ENCODE measurements around the gene RPS29. TPM values are rescaled to one million over a fixed set of nuclear protein-coding genes. Genes with fewer than 3 reads are reported as not detected.

The RPS29 gene
- total RNA-seq, 2 donors from 2014 or later, result 4,045 to 4,896 TPM

GRCh38 chr14:49574038-49574437 is 12.1 kb downstream of the RPS29 start:
- Histone ChIP-seq H3K36me3 (peaks cover 0 to 7% of the 10 kb centered on the region in 2 donors), H3K27me3 (replicated peaks; ENCODE audit: insufficient read depth) (no peaks in the 10 kb centered on the region), H3K4me3 (no peak overlapping the region), H3K4me1 (replicated peaks) (no peaks in the 10 kb centered on the region), H3K27ac (no peak overlapping the region), H3K9me3 (no peaks in the 10 kb centered on the region)
- 73% methylated on average over 5 of the region's 5 CpGs for WGBS
- intact Hi-C loops (cut with DNase I), result no loop called here
- no peak for DNase-seq (ENCODE audit: low spot score)
- TF ChIP-seq, protein P1, sequence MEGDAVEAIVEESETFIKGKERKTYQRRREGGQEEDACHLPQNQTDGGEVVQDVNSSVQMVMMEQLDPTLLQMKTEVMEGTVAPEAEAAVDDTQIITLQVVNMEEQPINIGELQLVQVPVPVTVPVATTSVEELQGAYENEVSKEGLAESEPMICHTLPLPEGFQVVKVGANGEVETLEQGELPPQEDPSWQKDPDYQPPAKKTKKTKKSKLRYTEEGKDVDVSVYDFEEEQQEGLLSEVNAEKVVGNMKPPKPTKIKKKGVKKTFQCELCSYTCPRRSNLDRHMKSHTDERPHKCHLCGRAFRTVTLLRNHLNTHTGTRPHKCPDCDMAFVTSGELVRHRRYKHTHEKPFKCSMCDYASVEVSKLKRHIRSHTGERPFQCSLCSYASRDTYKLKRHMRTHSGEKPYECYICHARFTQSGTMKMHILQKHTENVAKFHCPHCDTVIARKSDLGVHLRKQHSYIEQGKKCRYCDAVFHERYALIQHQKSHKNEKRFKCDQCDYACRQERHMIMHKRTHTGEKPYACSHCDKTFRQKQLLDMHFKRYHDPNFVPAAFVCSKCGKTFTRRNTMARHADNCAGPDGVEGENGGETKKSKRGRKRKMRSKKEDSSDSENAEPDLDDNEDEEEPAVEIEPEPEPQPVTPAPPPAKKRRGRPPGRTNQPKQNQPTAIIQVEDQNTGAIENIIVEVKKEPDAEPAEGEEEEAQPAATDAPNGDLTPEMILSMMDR (IDR thresholded peaks at IDR 0.05), result no peak
- TF ChIP-seq POLR2AphosphoS5 (IDR thresholded peaks at IDR 0.05) (no peak), POLR2A (IDR thresholded peaks at IDR 0.05) (no peak)

DNA sequence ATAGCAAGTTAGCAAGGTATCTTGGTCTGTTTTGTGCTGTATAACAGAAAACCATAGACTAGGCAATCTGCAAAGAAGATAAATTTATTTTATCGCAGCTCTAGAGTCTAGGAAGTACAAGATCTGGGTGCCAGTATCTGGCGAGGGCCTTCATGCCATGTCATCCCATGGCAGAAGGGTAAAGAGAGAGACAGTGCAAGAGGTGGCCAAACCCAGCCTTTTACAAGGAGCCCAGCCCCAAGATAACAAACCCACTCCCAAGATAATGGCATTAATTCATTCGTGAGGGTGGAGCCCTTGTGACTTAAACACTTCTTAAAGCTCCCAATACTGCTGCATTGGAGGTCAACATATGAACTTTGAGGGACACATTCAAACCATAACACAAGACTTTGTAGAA is 16.9 kb downstream of the RPS29 start:
- Histone ChIP-seq H3K36me3 (no peaks in the 10 kb centered on the region), H3K4me1 (replicated peaks) (no peaks in the 10 kb centered on the region), H3K27ac (no peak overlapping the region), H3K9me3 (no peaks in the 10 kb centered on the region), H3K27me3 (replicated peaks; ENCODE audit: insufficient read depth) (no peaks in the 10 kb centered on the region), H3K4me3 (no peak overlapping the region)
- DNase-seq (ENCODE audit: low spot score), result no peak
- no peak for TF ChIP-seq POLR2A (IDR thresholded peaks at IDR 0.05)
- no peak for TF ChIP-seq POLR2AphosphoS5 (IDR thresholded peaks at IDR 0.05)
- TF ChIP-seq, protein P1 (IDR thresholded peaks at IDR 0.05), result no peak
- 87% methylated on average over 3 of the region's 3 CpGs for WGBS
- intact Hi-C loops (cut with DNase I), result no loop called here

GRCh38 chr14:49566714-49567113 is 19.5 kb downstream of the RPS29 start:
- Histone ChIP-seq H3K27me3 (replicated peaks; ENCODE audit: insufficient read depth) (no peaks in the 10 kb centered on the region), H3K27ac (no peak overlapping the region), H3K4me1 (replicated peaks) (no peaks in the 10 kb centered on the region), H3K4me3 (no peak overlapping the region), H3K9me3 (no peaks in the 10 kb centered on the region), H3K36me3 (no peaks in the 10 kb centered on the region)
- DNase-seq (ENCODE audit: low spot score), result no peak
- 93% methylated on average over 12 of the region's 12 CpGs for WGBS
- TF ChIP-seq POLR2A (IDR thresholded peaks at IDR 0.05) (no peak), POLR2AphosphoS5 (IDR thresholded peaks at IDR 0.05) (no peak)
- TF ChIP-seq, protein P1 (IDR thresholded peaks at IDR 0.05), result no peak
- intact Hi-C loops (cut with DNase I), result no loop called here

- H3K27me3 ChIP-seq (replicated peaks; ENCODE audit: insufficient read depth), result no peaks in the 10 kb centered on the region
- intact Hi-C loops (cut with DNase I), result no loop called here
- WGBS, result 76% methylated on average over 6 of the region's 6 CpGs
- H3K27ac ChIP-seq, result no peak overlapping the region
- H3K4me3 ChIP-seq, result no peak overlapping the region
- DNase-seq (ENCODE audit: low spot score), result no peak
- H3K9me3 ChIP-seq, result no peaks in the 10 kb centered on the region
- no peak for TF ChIP-seq POLR2AphosphoS5 (IDR thresholded peaks at IDR 0.05)
- TF ChIP-seq, protein P1 (IDR thresholded peaks at IDR 0.05), result no peak
- no peak for TF ChIP-seq POLR2A (IDR thresholded peaks at IDR 0.05)
- H3K36me3 ChIP-seq, result no peaks in the 10 kb centered on the region
- no peaks in the 10 kb centered on the region for H3K4me1 ChIP-seq (replicated peaks)
Observed at GRCh38 chr14:49559979-49560768, 26.0 kb downstream of the RPS29 start.

DNA sequence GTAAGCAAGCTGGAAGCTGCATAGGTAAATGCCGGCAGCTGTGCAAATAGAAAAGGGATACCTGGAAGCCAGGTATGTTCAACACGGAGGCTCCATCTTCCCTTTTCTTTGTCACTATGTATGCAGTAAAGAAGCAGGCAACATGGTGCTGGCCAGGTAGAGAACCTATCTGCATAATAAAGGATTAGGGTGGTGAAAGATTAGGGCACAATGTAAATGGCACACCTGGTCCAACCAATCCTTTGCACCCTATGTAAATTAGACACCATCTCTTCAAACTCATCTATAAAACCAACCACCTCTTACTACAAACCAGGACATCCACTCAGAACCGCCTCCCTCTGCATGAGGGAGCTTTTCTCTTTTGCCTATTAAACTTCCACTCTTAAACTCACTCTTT is 32.3 kb downstream of the RPS29 start:
- H3K4me3 ChIP-seq, result no peak overlapping the region
- DNase-seq (ENCODE audit: low spot score), result no peak
- no peaks in the 10 kb centered on the region for H3K4me1 ChIP-seq (replicated peaks)
- intact Hi-C loops (cut with DNase I), result no loop called here
- no peaks in the 10 kb centered on the region for H3K9me3 ChIP-seq
- H3K27ac ChIP-seq, result no peak overlapping the region
- 43% methylated on average over 3 of the region's 3 CpGs for WGBS
- H3K27me3 ChIP-seq (replicated peaks; ENCODE audit: insufficient read depth), result no peaks in the 10 kb centered on the region
- TF ChIP-seq, protein P1 (IDR thresholded peaks at IDR 0.05), result no peak
- TF ChIP-seq POLR2A (IDR thresholded peaks at IDR 0.05) (no peak), POLR2AphosphoS5 (IDR thresholded peaks at IDR 0.05) (no peak)
- H3K36me3 ChIP-seq, result no peaks in the 10 kb centered on the region
